Ishikawa (cell line): ENCODE measurements around the gene UBL7.

ENCODE experiments used
- CEBPB ChIP-seq: IDR thresholded peaks from 2 replicates; pipeline ENCODE4 v1.6.1; 2012
- CREB1 ChIP-seq: IDR thresholded peaks from 2 replicates; pipeline ENCODE4 v1.6.1; 2012; ENCODE audit warnings: low read depth
- EGR1 ChIP-seq: IDR thresholded peaks from 2 replicates; pipeline ENCODE4 v1.6.1; 2012
- EP300 ChIP-seq: IDR thresholded peaks from 2 replicates; pipeline ENCODE4 v1.6.1; 2012; ENCODE audit warnings: borderline replicate concordance
- FOXM1 ChIP-seq: IDR thresholded peaks from 2 replicates; pipeline ENCODE4 v1.6.1; 2012; ENCODE audit warnings: low read depth, borderline replicate concordance
- MAX ChIP-seq: IDR thresholded peaks from 2 replicates; pipeline ENCODE4 v1.6.1; 2012
- NFIC ChIP-seq: IDR thresholded peaks from 2 replicates; pipeline ENCODE4 v1.6.1; 2012
- RAD21 ChIP-seq: IDR thresholded peaks from 2 replicates; pipeline ENCODE4 v1.6.1; 2012; ENCODE audit warnings: low read depth
- REST ChIP-seq: IDR thresholded peaks from 2 replicates; pipeline ENCODE4 v1.6.1; 2012; ENCODE audit warnings: low read depth, mild to moderate bottlenecking
- TAF1 ChIP-seq: IDR thresholded peaks from 2 replicates; pipeline ENCODE4 v1.6.1; 2012; ENCODE audit warnings: low read depth, mild to moderate bottlenecking
- TCF12 ChIP-seq: IDR thresholded peaks from 2 replicates; pipeline ENCODE4 v1.6.1; 2012; ENCODE audit warnings: low read depth
- TEAD4 ChIP-seq: IDR thresholded peaks from 2 replicates; pipeline ENCODE4 v1.6.1; 2012
- USF1 ChIP-seq: IDR thresholded peaks from 2 replicates; pipeline ENCODE4 v1.6.1; 2012
- YY1 ChIP-seq: IDR thresholded peaks from 2 replicates; pipeline ENCODE4 v1.6.1; 2012; ENCODE audit warnings: low read depth
- ZBTB7A ChIP-seq: IDR thresholded peaks from 2 replicates; pipeline ENCODE4 v1.6.1; 2012; ENCODE audit warnings: low read depth

Gene UBL7

GRCh38 chr15:74504836-74505235, 43.9 kb upstream of the UBL7 start:
- no peak for TF ChIP-seq CEBPB
- no peak for TF ChIP-seq FOXM1
- TF ChIP-seq TEAD4: no peak
- TF ChIP-seq TCF12: no peak
- no peak for TF ChIP-seq MAX

- TF ChIP-seq USF1 (no peak), CREB1 (no peak), TAF1 (no peak), EGR1 (no peak), YY1 (no peak), EP300 (no peak), CEBPB (no peak), NFIC (no peak), TEAD4 (no peak), REST (no peak)
These were observed 43.5 kb upstream of the UBL7 start for GRCh38 chr15:74504418-74504817.

GRCh38 chr15:74502301-74502700, 41.3 kb upstream of the UBL7 start:
- TF ChIP-seq REST: no peak
- no peak for TF ChIP-seq ZBTB7A
- TF ChIP-seq YY1: no peak
- TF ChIP-seq CREB1: no peak
- no peak for TF ChIP-seq FOXM1
- TF ChIP-seq RAD21: no peak
- TF ChIP-seq MAX: no peak
- no peak for TF ChIP-seq USF1
- no peak for TF ChIP-seq NFIC
- no peak for TF ChIP-seq TAF1
- TF ChIP-seq TEAD4: no peak
- TF ChIP-seq CEBPB: no peak
- TF ChIP-seq EGR1: no peak
- TF ChIP-seq EP300: no peak
- TF ChIP-seq TCF12: no peak

GRCh38 chr15:74500401-74500800, 39.4 kb upstream of the UBL7 start:
- TF ChIP-seq TCF12: no peak
- TF ChIP-seq EP300: no peak
- TF ChIP-seq REST: no peak
- TF ChIP-seq FOXM1: no peak
- TF ChIP-seq CEBPB: no peak
- no peak for TF ChIP-seq RAD21
- no peak for TF ChIP-seq ZBTB7A
- TF ChIP-seq CREB1: no peak
- no peak for TF ChIP-seq MAX
- no peak for TF ChIP-seq TEAD4
- no peak for TF ChIP-seq NFIC
- TF ChIP-seq EGR1: no peak

GRCh38 chr15:74499366-74499765, 38.4 kb upstream of the UBL7 start:
- no peak for TF ChIP-seq FOXM1
- no peak for TF ChIP-seq RAD21
- TF ChIP-seq CEBPB: no peak
- no peak for TF ChIP-seq NFIC
- TF ChIP-seq EGR1: no peak
- TF ChIP-seq MAX: no peak
- no peak for TF ChIP-seq REST
- no peak for TF ChIP-seq EP300
- TF ChIP-seq TEAD4: no peak
- no peak for TF ChIP-seq YY1
- TF ChIP-seq USF1: no peak
- no peak for TF ChIP-seq TCF12
- no peak for TF ChIP-seq CREB1
